Activated CD4-positive, alpha-beta T cell treated with anti-CD3 and anti-CD28 coated beads, Interleukin-2, amount 10 ng/mL, durations not matched to agents 24 days and 14 days (primary cell): ENCODE measurements around the gene CEBPG. TPM values are rescaled to one million over a fixed set of nuclear protein-coding genes. Genes with fewer than 3 reads are reported as not detected.

Source experiments
- DNase-seq: peaks from one replicate; pipeline ENCODE4 v3.0.0; 2022
- H3K27ac Mint-ChIP-seq: one replicate; pipeline ENCODE4 v1.8.0; 2022; ENCODE audit warnings: mild to moderate bottlenecking, mixed read lengths
- H3K27me3 Mint-ChIP-seq: one replicate; pipeline ENCODE4 v1.8.0; 2022; ENCODE audit warnings: mixed read lengths
- H3K36me3 Mint-ChIP-seq: one replicate; pipeline ENCODE4 v1.8.0; 2022; ENCODE audit warnings: low read depth, mild to moderate bottlenecking, mixed read lengths
- H3K4me1 Mint-ChIP-seq: one replicate; pipeline ENCODE4 v1.8.0; 2021; ENCODE audit warnings: mixed read lengths
- H3K4me3 Mint-ChIP-seq: one replicate; pipeline ENCODE4 v1.8.0; 2022; ENCODE audit warnings: mild to moderate bottlenecking, moderate library complexity, mixed read lengths
- H3K9me3 Mint-ChIP-seq: one replicate; pipeline ENCODE4 v1.8.0; 2021; ENCODE audit warnings: mixed read lengths
- intact Hi-C: fragments of 100-400 bp; cut with micrococcal nuclease; formaldehyde crosslinking; loops from one replicate; pipeline ENCODE4 v1.15.1; 2023
- total RNA-seq: library from RNA; stranded (reverse); gene quantifications from 2 replicates; pipeline ENCODE4 v1.2.3, GENCODE V29; 2022

Gene CEBPG
- total RNA-seq, 1 donor from 2014 or later, result 29.7 TPM

DNA sequence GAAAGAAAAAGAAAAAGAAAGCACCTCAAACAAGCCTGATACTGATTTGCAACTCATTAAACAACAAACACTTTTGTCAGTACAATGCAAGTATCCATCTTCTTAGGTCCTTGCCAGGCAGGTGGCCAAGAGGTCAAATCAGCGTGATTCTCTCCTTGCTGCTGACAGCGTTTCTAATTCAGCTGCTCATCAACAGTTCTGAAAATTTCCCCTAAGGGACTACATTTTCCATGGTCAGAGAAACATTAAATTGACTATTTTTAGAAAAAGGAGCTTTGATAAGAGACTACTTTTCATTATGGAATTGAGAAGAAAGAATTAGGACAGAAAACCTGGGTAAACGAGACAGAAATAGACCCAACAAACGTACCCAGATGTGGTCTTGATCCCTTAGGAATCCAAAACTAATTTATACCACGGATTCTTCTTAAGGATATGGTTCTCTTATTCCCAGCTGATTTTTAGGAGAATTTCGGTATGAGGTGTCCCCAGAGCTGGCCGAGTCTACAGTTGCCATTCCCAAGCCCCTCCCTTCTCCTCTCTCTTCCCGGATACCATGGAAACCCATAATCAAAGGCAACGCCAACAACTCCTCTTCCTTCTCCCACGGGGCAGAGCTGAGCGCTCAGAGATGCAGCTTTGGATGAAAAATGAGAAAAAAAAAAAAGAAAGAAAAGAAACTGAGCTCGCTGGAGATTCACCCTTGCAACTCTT, 29.5 kb upstream of the CEBPG start:
- Mint-ChIP-seq H3K4me3 (no peak overlapping the region), H3K9me3 (no peaks in the 10 kb centered on the region), H3K27me3 (peaks cover 37% of the 10 kb centered on the region), H3K4me1 (no peaks in the 10 kb centered on the region), H3K27ac (no peak overlapping the region), H3K36me3 (no peaks in the 10 kb centered on the region)
- DNase-seq, result no peak
- intact Hi-C loops, result no loop called here

- peaks cover 33% of the 10 kb centered on the region for H3K27me3 Mint-ChIP-seq
- no peak for DNase-seq
- no peaks in the 10 kb centered on the region for H3K4me1 Mint-ChIP-seq
Observed at GRCh38 chr19:33344573-33344925, 29.0 kb upstream of the CEBPG start.

GRCh38 chr19:33345163-33345562, 28.3 kb upstream of the CEBPG start:
- H3K4me3 Mint-ChIP-seq, result no peak overlapping the region
- DNase-seq, result no peak
- H3K27me3 Mint-ChIP-seq, result peaks cover 34% of the 10 kb centered on the region
- no peaks in the 10 kb centered on the region for H3K36me3 Mint-ChIP-seq
- no peaks in the 10 kb centered on the region for H3K4me1 Mint-ChIP-seq
- intact Hi-C loops, result no loop called here
- H3K9me3 Mint-ChIP-seq, result no peaks in the 10 kb centered on the region
- H3K27ac Mint-ChIP-seq, result no peak overlapping the region

More at GRCh38 chr19:33344573-33344925, 29.0 kb upstream of the CEBPG start:
- no peaks in the 10 kb centered on the region for H3K9me3 Mint-ChIP-seq
- no peak overlapping the region for H3K27ac Mint-ChIP-seq
- H3K4me3 Mint-ChIP-seq, result no peak overlapping the region
- intact Hi-C loops, result no loop called here
- H3K36me3 Mint-ChIP-seq, result no peaks in the 10 kb centered on the region

DNA sequence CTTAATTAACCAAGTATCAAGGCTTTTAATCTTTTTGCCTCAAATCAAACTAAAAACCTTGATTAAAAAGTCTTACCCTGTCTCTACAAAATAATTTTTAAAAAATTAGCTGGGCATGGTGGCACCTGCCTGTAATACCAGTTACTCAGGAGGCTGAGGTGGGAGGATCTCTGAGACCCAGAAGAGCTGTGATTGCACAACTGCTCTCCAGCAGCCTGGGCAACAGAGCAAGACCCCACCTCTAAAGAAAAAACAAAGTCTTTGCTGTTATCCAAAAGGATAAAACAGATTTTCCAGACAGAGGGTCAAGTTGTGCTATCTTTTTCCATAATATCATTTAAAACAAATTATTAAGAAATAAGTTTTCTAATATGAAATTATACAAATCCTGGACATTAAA, 26.8 kb upstream of the CEBPG start:
- no peak for DNase-seq
- Mint-ChIP-seq H3K9me3 (no peaks in the 10 kb centered on the region), H3K27ac (no peak overlapping the region), H3K4me1 (no peaks in the 10 kb centered on the region), H3K36me3 (no peaks in the 10 kb centered on the region), H3K4me3 (no peak overlapping the region), H3K27me3 (peaks cover 27% of the 10 kb centered on the region)
- intact Hi-C loops, result no loop called here

DNA sequence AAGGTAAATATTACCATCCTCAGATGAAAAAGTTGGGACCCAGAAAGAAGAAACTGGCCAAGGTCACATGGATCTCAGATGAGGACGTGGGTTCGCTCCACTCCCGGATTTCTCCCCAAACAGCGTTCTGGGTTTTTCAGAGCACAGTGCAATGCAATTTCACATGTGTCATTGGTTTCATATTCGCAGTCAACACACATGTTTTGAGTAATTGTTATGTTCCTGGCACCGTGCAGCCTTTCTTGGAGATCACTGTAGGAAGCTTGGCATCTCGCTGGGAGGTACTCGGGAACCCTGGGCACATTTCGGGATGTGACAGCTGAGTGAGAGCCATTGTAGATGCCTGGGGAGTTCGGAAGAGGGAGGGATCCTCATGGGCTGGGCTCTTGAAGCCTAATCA, 26.2 kb upstream of the CEBPG start:
- Mint-ChIP-seq H3K27me3 (peaks cover 25% of the 10 kb centered on the region), H3K9me3 (no peaks in the 10 kb centered on the region), H3K4me3 (no peak overlapping the region), H3K27ac (no peak overlapping the region), H3K4me1 (no peaks in the 10 kb centered on the region), H3K36me3 (no peaks in the 10 kb centered on the region)
- intact Hi-C loops, result no loop called here
- DNase-seq, result no peak

GRCh38 chr19:33348301-33349010, 25.1 kb upstream of the CEBPG start:
- H3K4me3 Mint-ChIP-seq, result no peak overlapping the region
- no peak for DNase-seq
- no peaks in the 10 kb centered on the region for H3K9me3 Mint-ChIP-seq
- H3K4me1 Mint-ChIP-seq, result no peaks in the 10 kb centered on the region
- intact Hi-C loops, result no loop called here
- peaks cover 20% of the 10 kb centered on the region for H3K27me3 Mint-ChIP-seq
- H3K36me3 Mint-ChIP-seq, result no peaks in the 10 kb centered on the region
- H3K27ac Mint-ChIP-seq, result no peak overlapping the region

GRCh38 chr19:33349319-33350289, 23.9 kb upstream of the CEBPG start:
- Mint-ChIP-seq H3K36me3 (no peaks in the 10 kb centered on the region), H3K27ac (no peak overlapping the region), H3K4me1 (no peaks in the 10 kb centered on the region), H3K4me3 (no peak overlapping the region), H3K9me3 (no peaks in the 10 kb centered on the region), H3K27me3 (peaks cover 14% of the 10 kb centered on the region)
- intact Hi-C loops, result no loop called here
- no peak for DNase-seq

- intact Hi-C loops, result no loop called here
- Mint-ChIP-seq H3K4me3 (no peak overlapping the region), H3K27me3 (peaks cover 10% of the 10 kb centered on the region), H3K27ac (no peak overlapping the region), H3K36me3 (no peaks in the 10 kb centered on the region), H3K9me3 (peaks cover 5% of the 10 kb centered on the region), H3K4me1 (no peaks in the 10 kb centered on the region)
- no peak for DNase-seq
Observed at GRCh38 chr19:33350538-33351309, 22.8 kb upstream of the CEBPG start.

DNA sequence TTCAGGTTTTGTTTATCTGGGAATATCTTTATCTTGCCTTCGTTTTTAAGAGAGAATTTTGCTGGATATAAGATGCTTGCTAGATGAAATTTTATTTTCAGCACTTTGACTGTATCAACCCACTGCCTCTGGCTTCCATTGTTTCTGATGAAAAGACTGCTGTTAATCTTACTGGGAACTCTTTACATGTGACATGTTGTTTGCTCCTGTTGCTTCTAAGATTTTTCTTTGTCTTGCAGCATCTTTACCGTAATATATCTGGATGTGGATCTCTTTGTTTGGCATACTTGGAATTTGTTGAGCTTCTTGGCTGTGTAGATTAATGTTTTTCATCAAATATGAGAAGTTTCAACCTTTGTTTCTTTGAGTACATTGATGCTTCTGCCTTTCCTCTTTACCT, 18.0 kb upstream of the CEBPG start:
- Mint-ChIP-seq H3K27me3 (peaks cover 14% of the 10 kb centered on the region), H3K9me3 (peaks cover 7% of the 10 kb centered on the region), H3K4me1 (no peaks in the 10 kb centered on the region), H3K4me3 (no peak overlapping the region), H3K27ac (no peak overlapping the region), H3K36me3 (no peaks in the 10 kb centered on the region)
- no peak for DNase-seq
- intact Hi-C loops, result no loop called here

- intact Hi-C loops, result no loop called here
- Mint-ChIP-seq H3K36me3 (no peaks in the 10 kb centered on the region), H3K4me3 (no peak overlapping the region), H3K27me3 (peaks cover 17% of the 10 kb centered on the region), H3K9me3 (peaks cover 7% of the 10 kb centered on the region), H3K27ac (no peak overlapping the region), H3K4me1 (no peaks in the 10 kb centered on the region)
- DNase-seq, result no peak
Observed at GRCh38 chr19:33357556-33357955, 16.0 kb upstream of the CEBPG start.

- no peak for DNase-seq
- H3K27ac Mint-ChIP-seq, result no peak overlapping the region
- no peak overlapping the region for H3K4me3 Mint-ChIP-seq
- intact Hi-C loops, result no loop called here
- peaks cover 17% of the 10 kb centered on the region for H3K27me3 Mint-ChIP-seq
- H3K4me1 Mint-ChIP-seq, result no peaks in the 10 kb centered on the region
- H3K9me3 Mint-ChIP-seq, result peaks cover 7% of the 10 kb centered on the region
- H3K36me3 Mint-ChIP-seq, result no peaks in the 10 kb centered on the region
Observed at GRCh38 chr19:33358408-33358807, 15.1 kb upstream of the CEBPG start.

DNA sequence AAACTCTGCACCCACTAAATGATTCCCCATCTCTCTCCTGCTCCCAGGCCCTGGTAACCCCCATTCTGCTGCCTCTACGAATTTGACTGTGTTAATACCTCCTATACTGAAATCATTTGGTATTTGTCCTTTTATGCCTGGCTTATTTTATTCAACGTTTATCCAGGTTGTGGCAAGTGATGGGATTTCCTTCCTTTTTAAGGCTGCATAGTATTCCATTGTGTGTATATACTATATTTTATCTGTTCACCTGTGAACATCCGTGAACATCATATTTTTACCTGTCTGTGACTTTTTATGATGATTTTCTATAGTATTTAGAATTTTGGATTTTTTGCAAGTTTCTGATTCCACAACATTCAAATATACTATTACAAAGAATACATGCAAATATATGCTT, 13.9 kb upstream of the CEBPG start:
- intact Hi-C loops, result no loop called here
- H3K27me3 Mint-ChIP-seq, result peaks cover 20% of the 10 kb centered on the region
- H3K4me3 Mint-ChIP-seq, result no peak overlapping the region
- H3K4me1 Mint-ChIP-seq, result no peaks in the 10 kb centered on the region
- peaks cover 7% of the 10 kb centered on the region for H3K9me3 Mint-ChIP-seq
- H3K36me3 Mint-ChIP-seq, result no peaks in the 10 kb centered on the region
- DNase-seq, result no peak
- no peak overlapping the region for H3K27ac Mint-ChIP-seq

GRCh38 chr19:33362508-33363228, 10.8 kb upstream of the CEBPG start:
- Mint-ChIP-seq H3K36me3 (no peaks in the 10 kb centered on the region), H3K27me3 (peaks cover 14% of the 10 kb centered on the region), H3K27ac (no peak overlapping the region), H3K9me3 (no peaks in the 10 kb centered on the region), H3K4me3 (no peak overlapping the region), H3K4me1 (no peaks in the 10 kb centered on the region)
- intact Hi-C loops, result no loop called here
- DNase-seq, result no peak
